Upper lobe of left lung (tissue), 4 donors: ENCODE data around the gene INPP4B.

ENCODE experiments used
- CTCF ChIP-seq, 6 experiments: fragments of 450-650 bp in 4 of 6; fragments of 200-600 bp in 2 of 6; sonication (generic) in 2 of 6; IDR thresholded peaks; one replicate each; pipeline ENCODE4 v1.5.1; 2016 to 2019; ENCODE audit warnings: antibody characterized with exemption in 6 of 6
- POLR2A ChIP-seq, 4 donors: fragments of 450-650 bp; IDR thresholded peaks; one replicate each; pipeline ENCODE4 v1.5.1; 2016 to 2017; ENCODE audit warnings: antibody characterized with exemption in 4 of 4, mild to moderate bottlenecking in 2 of 4
- POLR2AphosphoS5 ChIP-seq, 2 donors: sonication (generic); formaldehyde crosslinking; IDR thresholded peaks; one replicate each; pipeline ENCODE4 v1.5.1; 2017; ENCODE audit warnings: antibody characterized with exemption in 2 of 2

GRCh38 chr4:142875117-142875516, 29.0 kb upstream of the INPP4B start:
- TF ChIP-seq CTCF (IDR thresholded peaks at IDR 0.05) (no peak), POLR2A (IDR thresholded peaks at IDR 0.05) (no peak), POLR2AphosphoS5 (IDR thresholded peaks at IDR 0.05) (no peak)
